Activated CD4-positive, alpha-beta T cell treated with anti-CD3 and anti-CD28 coated beads, Interleukin-2, amount 10 ng/mL, durations not matched to agents 24 days and 14 days (primary cell): ENCODE results near the gene SYP. TPM values are rescaled to one million over a fixed set of nuclear protein-coding genes. Genes with fewer than 3 reads are reported as not detected.
"Not testable (repeated sequence)": the region's sequence is repeated elsewhere in the genome, so short reads cannot be mapped to it uniquely, and the experiment has no call there.

Experiments
- DNase-seq: peaks from one replicate; pipeline ENCODE4 v3.0.0; 2022
- H3K27ac Mint-ChIP-seq: one replicate; pipeline ENCODE4 v1.8.0; 2022; ENCODE audit warnings: mild to moderate bottlenecking, mixed read lengths
- H3K27me3 Mint-ChIP-seq: one replicate; pipeline ENCODE4 v1.8.0; 2022; ENCODE audit warnings: mixed read lengths
- H3K36me3 Mint-ChIP-seq: one replicate; pipeline ENCODE4 v1.8.0; 2022; ENCODE audit warnings: low read depth, mild to moderate bottlenecking, mixed read lengths
- H3K4me1 Mint-ChIP-seq: one replicate; pipeline ENCODE4 v1.8.0; 2021; ENCODE audit warnings: mixed read lengths
- H3K4me3 Mint-ChIP-seq: one replicate; pipeline ENCODE4 v1.8.0; 2022; ENCODE audit warnings: mild to moderate bottlenecking, moderate library complexity, mixed read lengths
- H3K9me3 Mint-ChIP-seq: one replicate; pipeline ENCODE4 v1.8.0; 2021; ENCODE audit warnings: mixed read lengths
- intact Hi-C: fragments of 100-400 bp; cut with micrococcal nuclease; formaldehyde crosslinking; loops from one replicate; pipeline ENCODE4 v1.15.1; 2023
- total RNA-seq: library from RNA; stranded (reverse); gene quantifications from 2 replicates; pipeline ENCODE4 v1.2.3, GENCODE V29; 2022

Gene SYP
- total RNA-seq, 1 donor from 2014 or later = 5.3 TPM

- peaks cover 26% of the 10 kb centered on the region for H3K4me1 Mint-ChIP-seq
- no peaks in the 10 kb centered on the region for H3K9me3 Mint-ChIP-seq
- no peaks in the 10 kb centered on the region for H3K36me3 Mint-ChIP-seq
- peak overlapping the region; percentile 87 for H3K4me3 Mint-ChIP-seq
- peak overlapping the region; percentile 94 for H3K27ac Mint-ChIP-seq
- peaks cover 2% of the 10 kb centered on the region for H3K27me3 Mint-ChIP-seq
- DNase-seq = peak; percentile 95
- intact Hi-C loops = loop anchor here (1.0 to 10.0 kb wide), 3 partner anchors 7 to 359 kb away; partner anchors contain the start of gene HDAC6
Measured at GRCh38 chrX:49163555-49164419, 36.2 kb downstream of the SYP start.

- H3K4me3 Mint-ChIP-seq = peak within 1 kb of the TSS; percentile 87
- intact Hi-C loops = loop anchor here (10.0 kb wide), 2 partner anchors 58 to 358 kb away; partner anchors contain the start of gene HDAC6
- H3K9me3 Mint-ChIP-seq = no peaks in the 10 kb centered on the region
- peaks cover 2% of the 10 kb centered on the region for H3K27me3 Mint-ChIP-seq
- H3K4me1 Mint-ChIP-seq = peaks cover 23% of the 10 kb centered on the region
- H3K36me3 Mint-ChIP-seq = no peaks in the 10 kb centered on the region
- no peak for DNase-seq
- peak within 1 kb of the TSS; percentile 48 for H3K27ac Mint-ChIP-seq
Measured at GRCh38 chrX:49162620-49163019, 37.4 kb downstream of the SYP start, which contains the start of gene MAGIX. Gene MAGIX (plus strand): TSS chrX:49162758. CDS start chrX:49162890, 132 bp downstream.

DNA sequence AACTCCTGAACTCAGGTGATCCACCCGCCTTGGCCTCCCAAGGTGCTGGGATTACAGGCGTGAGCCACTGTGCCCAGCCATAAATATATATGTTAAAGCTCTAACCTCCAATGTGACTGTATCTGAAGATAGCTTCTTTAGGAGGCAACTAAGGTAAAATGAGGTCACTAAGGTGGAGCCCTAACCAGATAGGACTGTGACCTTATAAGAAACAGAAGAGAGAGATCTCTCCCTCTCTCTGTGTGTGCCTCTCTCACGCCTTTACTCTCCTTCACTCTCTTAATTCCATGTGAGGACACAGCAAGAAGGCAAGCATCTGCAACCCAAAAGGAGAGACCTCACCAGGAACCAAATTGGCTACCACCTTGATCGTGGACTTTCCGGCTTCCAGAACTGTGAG is 38.4 kb downstream of the SYP start:
- DNase-seq = no peak
- intact Hi-C loops = loop anchor here (10.0 kb wide), 2 partner anchors 57 to 357 kb away; partner anchors contain the start of gene HDAC6
- H3K27me3 Mint-ChIP-seq = peaks cover 2% of the 10 kb centered on the region
- H3K9me3 Mint-ChIP-seq = no peaks in the 10 kb centered on the region
- no peak overlapping the region for H3K4me3 Mint-ChIP-seq
- H3K36me3 Mint-ChIP-seq = no peaks in the 10 kb centered on the region
- no peak overlapping the region for H3K27ac Mint-ChIP-seq
- peaks cover 16% of the 10 kb centered on the region for H3K4me1 Mint-ChIP-seq

DNA sequence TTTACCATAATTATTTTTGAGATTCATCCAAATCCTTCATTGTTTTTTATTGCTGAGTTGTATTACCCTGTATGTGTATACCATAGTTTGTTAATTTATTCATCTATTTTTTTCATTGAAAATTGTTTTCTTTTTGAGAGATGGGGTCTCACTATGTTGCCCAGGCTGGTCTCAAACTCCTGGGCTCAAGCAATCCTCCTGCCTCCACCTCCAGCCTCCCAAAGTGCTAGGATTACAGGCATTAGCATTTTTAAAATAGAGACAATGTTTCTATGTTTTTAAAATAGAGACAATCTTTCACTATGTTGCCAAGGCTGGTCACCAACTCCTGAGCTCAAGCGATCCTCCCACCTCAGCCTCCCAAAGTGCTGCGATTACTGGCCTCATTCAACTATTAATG is 39.1 kb downstream of the SYP start:
- Mint-ChIP-seq H3K9me3 (no peaks in the 10 kb centered on the region), H3K36me3 (no peaks in the 10 kb centered on the region), H3K4me1 (peaks cover 16% of the 10 kb centered on the region), H3K27ac (no peak overlapping the region), H3K4me3 (no peak overlapping the region), H3K27me3 (peaks cover 2% of the 10 kb centered on the region)
- no peak for DNase-seq
- intact Hi-C loops = loop anchor here (10.0 kb wide), 2 partner anchors 56 to 356 kb away; partner anchors contain the start of gene HDAC6

- Mint-ChIP-seq H3K4me3 (no peak overlapping the region), H3K9me3 (no peaks in the 10 kb centered on the region), H3K27me3 (peaks cover 2% of the 10 kb centered on the region), H3K36me3 (peaks cover 2% of the 10 kb centered on the region), H3K27ac (peak overlapping the region; percentile 25), H3K4me1 (peaks cover 15% of the 10 kb centered on the region)
- intact Hi-C loops = no loop called here
- no peak for DNase-seq
Measured at GRCh38 chrX:49157194-49157593, 42.8 kb downstream of the SYP start.

DNA sequence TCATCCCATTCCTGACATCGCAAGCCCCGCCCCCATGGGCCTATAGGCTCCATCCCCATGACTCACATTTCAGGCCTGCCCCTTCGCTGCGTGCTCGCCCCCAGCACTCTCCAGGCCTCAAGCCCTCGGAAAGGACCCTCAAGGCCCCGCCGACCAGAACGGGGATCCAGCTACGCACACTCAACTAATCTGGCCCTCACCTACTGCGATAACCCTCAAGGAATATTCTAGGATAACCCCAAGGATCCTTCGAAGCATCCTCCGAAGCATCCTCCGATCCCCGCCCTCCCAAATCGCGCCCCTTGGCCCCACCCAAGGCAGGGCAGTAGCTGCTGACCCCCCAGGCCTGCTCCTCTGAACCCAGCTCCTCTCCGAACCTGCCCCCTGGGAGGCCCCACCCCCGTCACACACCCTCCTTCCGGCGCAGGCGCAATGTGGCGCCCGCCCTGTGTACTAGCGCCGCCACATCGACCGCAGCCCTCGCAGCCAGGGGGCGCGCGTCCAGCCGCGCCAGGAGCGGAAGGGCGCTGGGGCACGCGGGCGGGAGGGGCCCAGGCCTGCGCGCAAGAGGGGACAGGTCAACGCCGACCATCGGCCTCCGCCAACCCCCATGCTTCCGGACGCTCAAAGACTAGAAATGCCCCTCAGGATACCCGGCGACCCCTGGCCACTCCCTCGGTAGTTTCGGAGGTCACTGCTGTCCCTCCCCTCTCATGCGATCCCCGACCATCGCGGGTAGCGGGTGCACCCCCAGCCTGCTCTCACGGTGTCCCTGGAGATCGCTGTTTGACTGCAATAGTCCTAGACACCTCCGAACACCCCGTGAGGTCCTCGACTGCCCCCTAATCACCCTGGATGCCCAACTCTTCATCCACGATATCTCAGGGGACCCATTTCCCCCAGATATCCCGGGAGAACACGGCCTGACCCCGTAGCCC is 43.8 kb downstream of the SYP start:
- peaks cover 15% of the 10 kb centered on the region for H3K4me1 Mint-ChIP-seq
- H3K9me3 Mint-ChIP-seq = no peaks in the 10 kb centered on the region
- H3K36me3 Mint-ChIP-seq = peaks cover 2% of the 10 kb centered on the region
- peak; percentile 96 for DNase-seq
- H3K27me3 Mint-ChIP-seq = peaks cover 2% of the 10 kb centered on the region
- H3K27ac Mint-ChIP-seq = peak overlapping the region; percentile 98
- intact Hi-C loops = loop anchor here (1.0 kb wide), 2 partner anchors 8 to 33 kb away; partner anchors contain the start of gene GPKOW
- H3K4me3 Mint-ChIP-seq = peak overlapping the region; percentile 94

DNA sequence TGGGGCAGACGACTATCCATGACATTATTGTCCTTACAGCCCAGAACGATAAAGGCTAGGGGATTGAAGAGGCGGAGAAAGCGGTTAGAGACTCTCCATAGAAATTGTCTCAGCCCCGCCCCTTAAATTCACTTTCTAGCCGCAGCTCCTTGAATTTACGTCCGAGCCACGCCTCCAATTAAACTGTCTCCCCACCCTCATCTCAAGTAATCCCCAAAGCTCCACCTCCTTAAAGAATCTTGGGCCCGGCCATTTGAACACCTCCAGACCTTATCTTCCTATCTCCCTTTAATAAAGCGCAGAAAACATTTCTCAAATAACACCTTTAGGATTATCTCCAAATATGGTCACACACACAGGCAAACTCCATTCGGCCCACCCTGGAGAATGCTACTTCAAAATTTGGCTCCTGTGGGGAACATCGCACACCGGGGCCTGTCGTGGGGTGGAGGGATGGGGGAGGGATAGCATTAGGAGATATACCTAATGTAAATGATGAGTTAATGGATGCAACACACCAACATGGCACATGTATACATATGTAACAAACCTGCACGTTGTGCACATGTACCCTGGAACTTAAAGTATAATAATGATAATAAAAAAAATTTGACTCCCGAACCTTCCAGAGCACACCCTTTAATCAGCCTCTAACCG is 44.6 kb downstream of the SYP start:
- Mint-ChIP-seq H3K27me3 (peaks cover 2% of the 10 kb centered on the region), H3K27ac (peak overlapping the region; percentile 98), H3K36me3 (peaks cover 2% of the 10 kb centered on the region), H3K4me3 (peak overlapping the region; percentile 94), H3K4me1 (peaks cover 15% of the 10 kb centered on the region), H3K9me3 (no peaks in the 10 kb centered on the region)
- DNase-seq = peak; percentile 80
- intact Hi-C loops = no loop called here

- Mint-ChIP-seq H3K27ac (no peak overlapping the region), H3K36me3 (peaks cover 2% of the 10 kb centered on the region), H3K27me3 (no peaks in the 10 kb centered on the region), H3K4me3 (no peak overlapping the region), H3K9me3 (no peaks in the 10 kb centered on the region), H3K4me1 (peaks cover 15% of the 10 kb centered on the region)
- intact Hi-C loops = no loop called here
- no peak for DNase-seq
Measured at GRCh38 chrX:49153467-49153866, 46.5 kb downstream of the SYP start.

DNA sequence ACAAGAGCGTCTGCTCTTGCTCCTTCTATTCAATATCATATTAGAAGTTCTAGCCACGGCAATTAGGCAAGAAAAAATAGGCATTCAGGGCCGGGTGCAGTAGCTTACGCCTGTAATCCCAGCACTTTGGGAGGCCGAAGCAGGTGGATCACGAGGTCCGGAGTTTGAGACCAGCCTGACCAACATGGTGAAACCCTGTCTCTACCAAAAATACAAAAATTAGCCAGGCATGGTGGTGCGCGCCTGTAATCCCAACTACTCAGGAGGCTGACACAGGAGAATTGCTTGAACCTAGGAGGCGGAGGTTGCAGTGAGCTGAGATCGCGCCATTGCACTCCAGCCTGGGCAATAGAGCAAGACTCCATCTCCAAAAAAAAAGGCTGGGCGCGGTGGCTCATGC is 50.7 kb downstream of the SYP start:
- H3K27ac Mint-ChIP-seq, intact Hi-C loops, H3K27me3 Mint-ChIP-seq, H3K4me1 Mint-ChIP-seq, H3K4me3 Mint-ChIP-seq, H3K36me3 Mint-ChIP-seq, H3K9me3 Mint-ChIP-seq, DNase-seq: not testable (repeated sequence)

DNA sequence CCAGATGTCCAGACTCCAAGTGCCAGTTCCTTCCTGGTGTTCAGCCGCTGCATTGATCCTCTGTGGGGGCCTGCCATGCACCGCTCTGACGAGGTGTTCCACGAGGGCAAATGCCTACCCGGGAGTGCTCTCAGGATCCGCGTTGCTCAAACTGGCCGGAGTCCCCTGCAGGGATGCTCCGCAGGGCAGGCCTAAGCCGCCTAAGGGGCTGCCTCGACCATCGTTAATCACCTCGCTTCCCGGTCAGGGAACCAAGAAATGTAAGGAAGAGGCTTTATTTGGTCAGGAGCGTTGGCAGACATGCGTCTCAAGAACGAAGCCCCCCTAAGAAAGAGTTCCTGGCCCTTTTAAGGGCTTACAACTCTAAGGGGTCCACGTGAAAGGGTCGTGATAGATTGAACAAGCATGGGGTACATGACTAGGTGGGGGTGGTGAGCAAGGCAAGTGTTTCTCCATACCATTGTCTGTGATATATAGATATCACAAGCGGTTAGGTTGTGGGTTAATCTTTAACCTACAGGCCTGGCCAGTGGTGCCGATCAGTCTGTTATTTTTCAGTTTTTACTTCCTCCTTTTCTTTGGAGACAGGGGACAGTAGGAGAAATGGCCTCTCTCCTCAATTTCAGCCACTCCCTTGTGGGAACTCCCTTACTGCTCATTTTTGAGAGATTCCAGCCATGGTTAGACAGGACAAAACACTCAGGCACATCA is 51.4 kb downstream of the SYP start:
- H3K4me3 Mint-ChIP-seq, H3K36me3 Mint-ChIP-seq, DNase-seq, H3K4me1 Mint-ChIP-seq, H3K27ac Mint-ChIP-seq, H3K27me3 Mint-ChIP-seq, intact Hi-C loops, H3K9me3 Mint-ChIP-seq: not testable (repeated sequence)

DNA sequence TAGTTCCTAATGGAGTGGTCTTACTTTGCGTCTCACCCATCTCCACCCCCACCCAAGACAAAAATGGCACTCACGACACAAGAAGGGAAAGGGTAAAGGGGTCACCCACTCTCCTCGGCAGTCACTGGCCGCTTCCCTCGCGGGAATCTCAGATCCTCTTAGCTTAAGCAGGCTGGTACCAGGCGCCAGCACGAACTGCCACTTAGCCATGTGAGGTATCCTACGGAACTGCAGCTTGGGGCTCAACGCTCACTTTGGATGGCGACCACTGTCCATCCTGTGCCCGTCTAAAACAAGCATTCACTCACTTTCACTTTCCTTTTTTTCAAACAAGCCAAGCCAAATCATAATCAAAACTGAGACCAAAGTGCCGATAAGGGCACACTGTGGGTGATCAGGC is 52.1 kb downstream of the SYP start:
- DNase-seq = no peak
- H3K4me3 Mint-ChIP-seq = no peak overlapping the region
- H3K9me3 Mint-ChIP-seq = no peaks in the 10 kb centered on the region
- no peaks in the 10 kb centered on the region for H3K36me3 Mint-ChIP-seq
- intact Hi-C loops = no loop called here
- no peaks in the 10 kb centered on the region for H3K27me3 Mint-ChIP-seq
- no peaks in the 10 kb centered on the region for H3K4me1 Mint-ChIP-seq
- H3K27ac Mint-ChIP-seq = no peak overlapping the region

DNA sequence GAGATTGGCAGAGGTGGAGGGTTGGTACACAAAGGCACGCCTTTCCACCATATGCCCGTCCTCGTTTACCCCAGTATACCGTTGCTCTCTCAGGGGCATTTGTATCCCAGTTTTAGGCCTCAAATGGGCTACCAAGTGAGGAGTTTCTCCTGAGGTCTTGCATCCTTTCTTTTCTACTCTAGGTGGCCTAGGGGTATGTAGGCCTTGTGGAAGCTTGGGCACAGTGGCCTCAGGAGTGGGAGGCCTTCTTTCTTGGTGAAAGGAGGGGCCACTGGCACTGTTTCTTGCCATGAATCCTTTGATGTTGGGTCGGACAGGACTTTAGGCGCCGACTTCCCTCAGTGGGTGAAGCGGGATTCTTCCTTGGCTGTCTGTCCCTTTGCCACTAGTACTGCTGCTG is 52.7 kb downstream of the SYP start:
- Mint-ChIP-seq H3K27ac (no peak overlapping the region), H3K9me3 (no peaks in the 10 kb centered on the region), H3K36me3 (no peaks in the 10 kb centered on the region), H3K27me3 (no peaks in the 10 kb centered on the region), H3K4me1 (no peaks in the 10 kb centered on the region), H3K4me3 (no peak overlapping the region)
- intact Hi-C loops = no loop called here
- DNase-seq = no peak

DNA sequence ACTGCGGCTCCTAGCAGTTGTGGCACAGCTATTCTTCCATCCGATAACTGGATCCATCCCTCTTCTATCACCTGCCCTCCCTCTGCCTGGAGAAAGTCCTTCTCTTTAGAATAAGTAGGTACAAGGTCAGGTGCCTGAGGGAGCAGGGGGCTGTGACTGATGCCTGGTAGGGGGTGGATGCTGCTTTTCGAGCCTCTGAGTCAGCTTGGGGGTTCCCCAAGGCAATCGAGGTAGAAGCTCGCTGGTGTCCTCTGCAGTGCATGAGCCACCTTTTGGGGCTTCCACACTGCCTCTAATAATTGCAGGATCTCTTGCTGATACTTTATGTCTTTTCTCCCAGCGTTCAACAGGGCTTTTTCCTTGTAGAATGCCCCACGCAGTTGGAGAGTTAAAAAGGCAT is 56.8 kb downstream of the SYP start:
- H3K9me3 Mint-ChIP-seq, H3K27me3 Mint-ChIP-seq, H3K4me3 Mint-ChIP-seq, DNase-seq, intact Hi-C loops, H3K36me3 Mint-ChIP-seq, H3K27ac Mint-ChIP-seq, H3K4me1 Mint-ChIP-seq: not testable (repeated sequence)
